SK-N-SH (cell line): ENCODE data around the gene SLC6A17.

Source experiments
- CTCF ChIP-seq: fragments of 200-600 bp; sonication (generic); IDR thresholded peaks from 2 replicates; pipeline ENCODE4 v1.6.1; 2017; ENCODE audit warnings: antibody characterized with exemption, mild to moderate bottlenecking, moderate library complexity
- ELF1 ChIP-seq: IDR thresholded peaks from 2 replicates; pipeline ENCODE4 v1.4.0; 2012
- GABPA ChIP-seq: IDR thresholded peaks from 2 replicates; pipeline ENCODE4 v1.4.0; 2012; ENCODE audit warnings: low read depth, mild to moderate bottlenecking
- MAX ChIP-seq: IDR thresholded peaks from 2 replicates; pipeline ENCODE4 v1.4.0; 2012; ENCODE audit warnings: low read depth
- NFIC ChIP-seq: IDR thresholded peaks from 2 replicates; pipeline ENCODE4 v1.4.0; 2012; ENCODE audit warnings: borderline replicate concordance
- POLR2AphosphoS5 ChIP-seq: IDR thresholded peaks from 2 replicates; pipeline ENCODE4 v1.6.1; 2012; ENCODE audit warnings: low read depth, low read length
- RAD21 ChIP-seq: IDR thresholded peaks from 2 replicates; pipeline ENCODE4 v1.6.1; 2012; ENCODE audit warnings: mild to moderate bottlenecking, low read length
- REST ChIP-seq: IDR thresholded peaks from 2 replicates; pipeline ENCODE4 v1.6.1; 2012; ENCODE audit warnings: mild to moderate bottlenecking, low read depth, low read length, moderate library complexity
- SMC3 ChIP-seq: IDR thresholded peaks from 2 replicates; pipeline ENCODE4 v1.6.1; 2012; ENCODE audit warnings: low read depth, low read length, improper control_type of control experiment
- USF1 ChIP-seq: IDR thresholded peaks from 2 replicates; pipeline ENCODE4 v1.4.0; 2012; ENCODE audit warnings: low read depth, borderline replicate concordance
- USF2 ChIP-seq: fragments of 150-350 bp; IDR thresholded peaks from 2 replicates; pipeline ENCODE4 v1.6.1; 2017; ENCODE audit warnings: antibody characterized with exemption, low read length, low read depth, borderline replicate concordance
- YY1 ChIP-seq: IDR thresholded peaks from 2 replicates; pipeline ENCODE4 v1.4.0; 2012; ENCODE audit warnings: low read depth, mild to moderate bottlenecking

- TF ChIP-seq ELF1 = no peak
- TF ChIP-seq CTCF = no peak
- TF ChIP-seq USF2 = no peak
- no peak for TF ChIP-seq POLR2AphosphoS5
- no peak for TF ChIP-seq RAD21
- no peak for TF ChIP-seq YY1
- TF ChIP-seq REST = no peak
- TF ChIP-seq USF1 = no peak
- no peak for TF ChIP-seq GABPA
- no peak for TF ChIP-seq NFIC
- no peak for TF ChIP-seq MAX
- no peak for TF ChIP-seq SMC3
These were observed 77.5 kb downstream of the SLC6A17 start for GRCh38 chr1:110227774-110228173.
